HEK293 (cell line): ENCODE data around the gene RGS12.

Experiments used
- CTCF ChIA-PET: fragments of 350-600 bp; formaldehyde crosslinking; extraction: SDS; loops from one replicate; lab custom pipeline; 2021; ENCODE audit warnings: antibody characterized with exemption; lab: Yijun Ruan, JAX
- POLR2A ChIA-PET: fragments of 300-600 bp; formaldehyde crosslinking; extraction: SDS; loops from one replicate; lab custom pipeline; 2020; ENCODE audit warnings: antibody characterized with exemption, inconsistent platforms; lab: Yijun Ruan, JAX
- H3K27ac ChIP-seq: fragments of 200-500 bp; sonication (Bioruptor generic); 2 replicates; pipeline ENCODE4 v1.5.1; 2014; ENCODE audit warnings: low read depth, low read length, control low read depth, inconsistent platforms; ENCODE audit errors: extremely low read depth
- H3K36me3 ChIP-seq, 2 experiments: fragments of 200-500 bp in 1 of 2; sonication (Bioruptor generic) in 1 of 2; 1 replicate in 1 of 2; 2 replicates in 1 of 2; pipeline ENCODE4 v1.5.1; 2014 to 2017; ENCODE audit warnings: inconsistent platforms in 2 of 2, low read length in 2 of 2; ENCODE audit not compliant: control insufficient read depth in 2 of 2, insufficient read depth in 1 of 2
- H3K4me1 ChIP-seq: fragments of 200-500 bp; sonication (Bioruptor generic); 2 replicates; pipeline ENCODE4 v1.5.1; 2014; ENCODE audit warnings: mild to moderate bottlenecking, low read length, inconsistent platforms; ENCODE audit not compliant: control insufficient read depth, insufficient read depth
- H3K4me3 ChIP-seq: 2 replicates; pipeline ENCODE4 v1.5.1; 2011; ENCODE audit warnings: low read depth, mild to moderate bottlenecking, control low read depth, low read length, moderate library complexity
- H3K9me3 ChIP-seq: fragments of 200-500 bp; sonication (Bioruptor generic); 2 replicates; pipeline ENCODE4 v1.5.1; 2014; ENCODE audit warnings: low read depth, low read length, inconsistent platforms; ENCODE audit not compliant: control insufficient read depth, insufficient read depth
- GLIS1 ChIP-seq: fragments of 450-650 bp; formaldehyde crosslinking; IDR thresholded peaks from 2 replicates; pipeline ENCODE4 v1.5.1; 2016; ENCODE audit warnings: missing biosample characterization, missing genetic modification characterization
- HOXC10 ChIP-seq: sonication (generic); formaldehyde crosslinking; IDR thresholded peaks from 2 replicates; pipeline ENCODE4 v1.8.1; 2023; ENCODE audit warnings: mild to moderate bottlenecking, missing genetic modification reagents
- INSM2 ChIP-seq: fragments of 450-650 bp; formaldehyde crosslinking; IDR thresholded peaks from 2 replicates; pipeline ENCODE4 v1.5.1; 2016; ENCODE audit warnings: missing biosample characterization, missing genetic modification characterization
- KLF1 ChIP-seq: fragments of 450-650 bp; formaldehyde crosslinking; IDR thresholded peaks from 2 replicates; pipeline ENCODE4 v1.5.1; 2016; ENCODE audit warnings: missing biosample characterization, missing genetic modification characterization
- KLF10 ChIP-seq: fragments of 450-650 bp; IDR thresholded peaks from 2 replicates; pipeline ENCODE4 v1.5.1; 2018; ENCODE audit warnings: missing biosample characterization, mild to moderate bottlenecking, missing genetic modification characterization
- PBX3 ChIP-seq: sonication (generic); formaldehyde crosslinking; IDR thresholded peaks from 2 replicates; pipeline ENCODE4 v1.8.1; 2022; ENCODE audit warnings: mild to moderate bottlenecking, moderate library complexity, missing genetic modification reagents
- TCF7L2 ChIP-seq: IDR thresholded peaks from 2 replicates; pipeline ENCODE4 v1.6.1; 2011; ENCODE audit warnings: low read depth, mild to moderate bottlenecking, inconsistent platforms, low read length, moderate library complexity, borderline replicate concordance
- TRIM28 ChIP-seq: IDR thresholded peaks from 2 replicates; pipeline ENCODE4 v1.6.1; 2011; ENCODE audit warnings: low read length, control low read depth, borderline replicate concordance
- ZBTB20 ChIP-seq: fragments of 450-650 bp; formaldehyde crosslinking; IDR thresholded peaks from 2 replicates; pipeline ENCODE4 v1.5.1; 2016; ENCODE audit warnings: missing biosample characterization, missing genetic modification characterization
- ZBTB48 ChIP-seq: fragments of 450-650 bp; formaldehyde crosslinking; IDR thresholded peaks from 2 replicates; pipeline ENCODE4 v1.5.1; 2016; ENCODE audit warnings: missing biosample characterization, missing genetic modification characterization
- ZBTB8A ChIP-seq: fragments of 450-650 bp; formaldehyde crosslinking; IDR thresholded peaks from 2 replicates; pipeline ENCODE4 v1.5.1; 2016; ENCODE audit warnings: missing biosample characterization, missing genetic modification characterization
- ZNF202 ChIP-seq: fragments of 450-650 bp; formaldehyde crosslinking; IDR thresholded peaks from 2 replicates; pipeline ENCODE4 v1.5.1; 2016; ENCODE audit warnings: missing biosample characterization, missing genetic modification characterization, borderline replicate concordance
- ZNF24 ChIP-seq: fragments of 450-650 bp; formaldehyde crosslinking; IDR thresholded peaks from 2 replicates; pipeline ENCODE4 v1.5.1; 2016; ENCODE audit warnings: missing biosample characterization, missing genetic modification characterization
- ZNF404 ChIP-seq: fragments of 450-650 bp; formaldehyde crosslinking; IDR thresholded peaks from 2 replicates; pipeline ENCODE4 v1.5.1; 2017; ENCODE audit warnings: missing biosample characterization, missing genetic modification characterization
- ZNF530 ChIP-seq: fragments of 450-650 bp; formaldehyde crosslinking; IDR thresholded peaks from 2 replicates; pipeline ENCODE4 v1.5.1; 2016; ENCODE audit warnings: low read depth, missing biosample characterization, missing genetic modification characterization
- ZNF747 ChIP-seq: fragments of 450-650 bp; formaldehyde crosslinking; IDR thresholded peaks from 2 replicates; pipeline ENCODE4 v1.5.1; 2016; ENCODE audit warnings: missing biosample characterization, missing genetic modification characterization
- ZNF785 ChIP-seq: fragments of 450-650 bp; formaldehyde crosslinking; IDR thresholded peaks from 2 replicates; pipeline ENCODE4 v1.5.1; 2016; ENCODE audit warnings: missing biosample characterization, missing genetic modification characterization
- ZSCAN18 ChIP-seq: fragments of 450-650 bp; formaldehyde crosslinking; IDR thresholded peaks from 2 replicates; pipeline ENCODE4 v1.5.1; 2016; ENCODE audit warnings: missing biosample characterization, missing genetic modification characterization

RGS12 gene

GRCh38 chr4:3314706-3315260 lies 22.0 kb downstream of the RGS12 start:
- H3K27ac ChIP-seq, result no peak overlapping the region
- ChIA-PET CTCF (no interaction called here), POLR2A (no interaction called here)
- no peaks in the 10 kb centered on the region for H3K4me1 ChIP-seq
- no peak overlapping the region for H3K4me3 ChIP-seq
- H3K9me3 ChIP-seq, result no peaks in the 10 kb centered on the region
- H3K36me3 ChIP-seq, result peaks cover 0 to 26% of the 10 kb centered on the region in 2 experiments; a peak in 1 of 3 replicates
- TF ChIP-seq ZNF202 (tag by site-specific recombination) (no peak), GLIS1 (no peak), ZBTB20 (tag by site-specific recombination) (no peak), ZNF404 (tag by site-specific recombination) (no peak), TRIM28 (no peak), ZNF747 (no peak), TCF7L2 (no peak), KLF1 (no peak), HOXC10 (CRISPR knock-in tag) (no peak)
- TF ChIP-seq, all 188 proteins: peak for 0

GRCh38 chr4:3315566-3315965 lies 22.7 kb downstream of the RGS12 start:
- H3K4me3 ChIP-seq, result no peak overlapping the region
- H3K4me1 ChIP-seq, result peaks cover 4% of the 10 kb centered on the region
- TF ChIP-seq ZSCAN18 (no peak), ZNF530 (tag by site-specific recombination) (no peak), ZNF24 (tag by site-specific recombination) (no peak), ZBTB48 (tag by site-specific recombination) (no peak), INSM2 (no peak), KLF10 (no peak), ZBTB8A (tag by site-specific recombination) (no peak), PBX3 (CRISPR knock-in tag) (no peak)
- CTCF ChIA-PET, result no interaction called here
- POLR2A ChIA-PET, result no interaction called here
- H3K27ac ChIP-seq, result no peak overlapping the region
- H3K9me3 ChIP-seq, result no peaks in the 10 kb centered on the region
- H3K36me3 ChIP-seq, result peaks cover 0 to 26% of the 10 kb centered on the region in 2 experiments; a peak in 1 of 3 replicates

- no peak for TF ChIP-seq ZNF785 (tag by site-specific recombination)
- H3K4me1 ChIP-seq, result peaks cover 10% of the 10 kb centered on the region
- peaks cover 0 to 26% of the 10 kb centered on the region in 2 experiments; a peak in 1 of 3 replicates for H3K36me3 ChIP-seq
- CTCF ChIA-PET, result interaction anchor here (0.8 kb wide), 1 partner anchor 30 kb away, joined by 3 read pairs; no protein-coding TSS in a partner anchor
- POLR2A ChIA-PET, result no interaction called here
- H3K9me3 ChIP-seq, result no peaks in the 10 kb centered on the region
- H3K4me3 ChIP-seq, result no peak overlapping the region
- no peak overlapping the region for H3K27ac ChIP-seq
These were observed 23.3 kb downstream of the RGS12 start for GRCh38 chr4:3316146-3316545.
